ENCODE measurements around the gene FBXL16. TPM values are rescaled to one million over a fixed set of nuclear protein-coding genes. Genes with fewer than 3 reads are reported as not detected.
"Not testable (repeated sequence)": the region's sequence is repeated elsewhere in the genome, so short reads cannot be mapped to it uniquely, and the experiment has no call there.

The FBXL16 gene
- polyA plus RNA-seq, 1 of the 3 experiments (the other 2 are of a cell fraction), result 19.8 TPM

GRCh38 chr16:754656-755055 lies 49.1 kb upstream of the FBXL16 start:
- H3K9me3 ChIP-seq, result peaks cover 3% of the 10 kb centered on the region; the same call in 1 of the 2 replicates
- DNase-seq, result no peak
- H3K27ac ChIP-seq (ENCODE audit: low read depth in 2 of 2, low read length in 1 of 2), result no peak overlapping the region
- no peak overlapping the region for H2AFZ ChIP-seq (ENCODE audit: low read depth)
- no peaks in the 10 kb centered on the region for H4K20me1 ChIP-seq (ENCODE audit: insufficient read depth)
- ChIA-PET CTCF (interaction anchor here (2.3 kb wide), 1 partner anchor 14 kb away, joined by 9 read pairs; the partner anchor contains the start of gene CIAO3), POLR2A (no interaction called here)
- H3K9ac ChIP-seq, result no peak overlapping the region
- H3K4me2 ChIP-seq, result no peak overlapping the region
- no peaks in the 10 kb centered on the region for H3F3A ChIP-seq (replicated peaks; ENCODE audit: insufficient read depth)
- H3K79me2 ChIP-seq (ENCODE audit: insufficient read depth), result no peaks in the 10 kb centered on the region
- H3K36me3 ChIP-seq (replicated peaks in 1 of 2; ENCODE audit: control insufficient read depth in 1 of 2, insufficient read depth in 2 of 2, low read length in 1 of 2), result no peaks in the 10 kb centered on the region
- H3K4me3 ChIP-seq (ENCODE audit: low read depth in 2 of 2, low read length in 1 of 2), result no peak overlapping the region
- H3K27me3 ChIP-seq (ENCODE audit: insufficient read depth), result no peaks in the 10 kb centered on the region
- TF ChIP-seq GABPA (IDR thresholded peaks at IDR 0.05; ENCODE audit: low read depth) (no peak), YY1 (IDR thresholded peaks at IDR 0.05; ENCODE audit: low read depth) (no peak), TCF12 (IDR thresholded peaks at IDR 0.05) (no peak), SIN3A (IDR thresholded peaks at IDR 0.05; ENCODE audit: borderline replicate concordance, low read depth, low read length) (no peak), RCOR1 (IDR thresholded peaks at IDR 0.05; ENCODE audit: low read length) (no peak), MAX (IDR thresholded peaks at IDR 0.05; ENCODE audit: low read depth) (no peak), PBX3 (IDR thresholded peaks at IDR 0.05) (no peak), NRF1 (IDR thresholded peaks at IDR 0.05; ENCODE audit: low read depth, low read length) (no peak), EZH2phosphoT487 (IDR thresholded peaks at IDR 0.05; ENCODE audit: borderline replicate concordance, low read depth) (no peak), SMC3 (IDR thresholded peaks at IDR 0.05; ENCODE audit: low read depth, low read length) (no peak), TAF1 (IDR thresholded peaks at IDR 0.05; ENCODE audit: borderline replicate concordance, low read depth, low read length) (no peak), MEF2A (IDR thresholded peaks at IDR 0.05; ENCODE audit: borderline replicate concordance, low read depth) (no peak), CHD2 (IDR thresholded peaks at IDR 0.05; ENCODE audit: low read length, partially characterized antibody) (no peak), NFIC (IDR thresholded peaks at IDR 0.05; ENCODE audit: borderline replicate concordance) (no peak)
- no peaks in the 10 kb centered on the region for H3K9me2 ChIP-seq
- H3K4me1 ChIP-seq (ENCODE audit: control insufficient read depth in 1 of 2, insufficient read depth in 2 of 2, low read depth in 1 of 2, low read length in 1 of 2), result no peaks in the 10 kb centered on the region
- 37% methylated on average over 11 of the region's 11 CpGs for WGBS (ENCODE audit: low lambda C conversion rate)

- H3K9me3 ChIP-seq; H3K9ac ChIP-seq; H3K36me3 ChIP-seq (replicated peaks in 1 of 2; ENCODE audit: control insufficient read depth in 1 of 2, insufficient read depth in 2 of 2, low read length in 1 of 2); H3F3A ChIP-seq (replicated peaks; ENCODE audit: insufficient read depth); H4K20me1 ChIP-seq (ENCODE audit: insufficient read depth); H3K9me2 ChIP-seq; H3K27ac ChIP-seq (ENCODE audit: low read depth in 2 of 2, low read length in 1 of 2); H3K4me3 ChIP-seq (ENCODE audit: low read depth in 2 of 2, low read length in 1 of 2); H2AFZ ChIP-seq (ENCODE audit: low read depth); H3K79me2 ChIP-seq (ENCODE audit: insufficient read depth); H3K4me2 ChIP-seq; DNase-seq; POLR2A ChIA-PET; H3K27me3 ChIP-seq (ENCODE audit: insufficient read depth); H3K4me1 ChIP-seq (ENCODE audit: control insufficient read depth in 1 of 2, insufficient read depth in 2 of 2, low read depth in 1 of 2, low read length in 1 of 2): not testable (repeated sequence)
- CTCF ChIA-PET, result interaction anchor here (2.3 kb wide), 1 partner anchor 13 kb away, joined by 9 read pairs; the partner anchor contains the start of gene CIAO3
- 81% methylated on average over 10 of the region's 11 CpGs for WGBS (ENCODE audit: low lambda C conversion rate)
Measured at GRCh38 chr16:754121-754607, 48.6 kb upstream of the FBXL16 start.
